NCI-H2029 (cell line): ENCODE data around the gene KMT2B.
A peak's percentile ranks its signal among the peaks of the same experiment; 100 is the strongest.

Experiments
- DNase-seq: peaks from one replicate; lab custom pipeline; 2025; lab: John Stamatoyannopoulos, UW

Gene KMT2B

DNA sequence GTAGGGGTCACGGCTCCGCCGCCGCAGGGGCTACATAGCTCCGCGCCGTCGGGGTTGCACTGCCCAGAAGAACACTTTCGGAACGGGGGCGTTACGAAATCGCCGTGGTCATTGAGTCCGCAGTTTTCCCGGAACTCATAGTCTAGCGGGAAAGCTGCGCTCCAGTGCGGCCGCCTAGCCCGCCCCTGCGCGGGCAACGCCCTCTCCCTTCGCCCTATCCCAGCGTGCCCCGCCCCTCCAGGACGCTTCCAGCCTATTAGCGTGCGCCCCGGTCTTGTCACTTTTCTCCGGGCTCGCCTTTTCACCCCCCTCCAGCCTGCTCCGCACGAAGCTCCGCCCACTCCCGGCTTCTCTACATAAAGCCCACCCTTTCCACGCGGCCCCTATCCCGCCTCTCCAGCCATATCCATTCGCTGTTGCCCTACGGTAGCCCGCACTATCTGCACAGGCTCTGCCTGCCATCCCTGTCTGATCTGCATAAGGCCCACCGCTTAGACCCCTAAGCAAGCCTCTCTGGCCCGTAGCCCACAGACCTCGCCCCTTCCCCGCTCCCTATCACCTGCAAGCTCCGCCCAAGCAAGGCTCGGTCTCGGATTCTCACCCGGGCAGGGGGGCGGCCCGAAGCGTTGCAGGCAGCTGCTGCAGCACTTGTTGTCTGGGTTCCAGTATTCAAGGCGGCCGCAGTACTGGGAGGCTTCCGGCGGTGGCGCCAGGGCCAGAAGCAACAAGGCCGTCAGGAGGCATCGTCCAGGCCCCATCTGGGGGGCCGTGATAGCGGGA lies 22.8 kb downstream of the KMT2B start:
- DNase-seq: peak; percentile 97

DNA sequence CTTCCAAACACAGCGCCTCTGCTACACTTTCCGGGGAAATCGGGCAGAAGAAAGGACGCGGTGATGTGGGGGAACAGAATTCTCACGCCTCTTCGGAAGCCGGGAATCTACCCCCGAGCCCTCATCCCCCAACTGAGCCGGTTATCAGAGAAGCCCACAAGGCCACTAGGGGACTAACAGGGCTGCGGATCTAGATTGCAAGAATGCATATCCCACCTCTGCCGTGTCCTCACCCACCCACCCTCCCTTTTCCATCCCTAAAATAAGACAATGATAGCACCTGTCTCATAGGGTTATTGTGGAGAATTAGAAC lies 23.4 kb downstream of the KMT2B start:
- no peak for DNase-seq

DNA sequence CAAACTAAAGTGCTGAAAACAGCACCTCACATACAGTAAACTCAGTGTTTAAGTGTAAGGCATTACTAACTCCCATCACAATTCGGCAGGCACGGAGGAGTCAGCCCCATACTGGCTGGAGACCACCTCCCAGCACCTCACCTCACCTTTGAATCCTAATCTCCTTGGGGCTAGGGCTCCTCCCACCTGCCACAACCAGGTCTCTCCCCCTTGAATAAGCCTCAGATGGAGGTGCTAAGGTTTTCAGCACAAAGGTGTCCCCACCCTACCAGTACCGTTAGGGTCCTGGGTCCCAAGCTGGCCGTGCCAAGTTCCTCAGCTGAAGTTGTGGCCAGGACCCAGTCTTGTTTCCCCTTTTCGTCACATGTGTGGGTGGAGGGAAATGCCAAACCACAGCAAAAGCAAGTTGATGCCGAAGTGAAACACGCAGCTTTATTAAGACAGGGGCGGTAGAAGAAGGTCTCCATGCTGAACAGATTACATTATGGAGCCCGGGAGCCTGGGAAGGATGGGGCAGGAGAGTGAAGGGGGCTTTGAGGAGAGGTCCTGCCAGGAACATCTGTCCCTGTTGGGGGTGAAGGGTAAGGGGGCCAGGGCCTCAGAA lies 24.4 kb downstream of the KMT2B start, which contains the start of gene IGFLR1:
Gene IGFLR1 (minus strand): TSS at position 332 of the 604 bp plus-strand sequence. CDS start 1,272 bp downstream, outside the sequence.
- DNase-seq: no peak

DNA sequence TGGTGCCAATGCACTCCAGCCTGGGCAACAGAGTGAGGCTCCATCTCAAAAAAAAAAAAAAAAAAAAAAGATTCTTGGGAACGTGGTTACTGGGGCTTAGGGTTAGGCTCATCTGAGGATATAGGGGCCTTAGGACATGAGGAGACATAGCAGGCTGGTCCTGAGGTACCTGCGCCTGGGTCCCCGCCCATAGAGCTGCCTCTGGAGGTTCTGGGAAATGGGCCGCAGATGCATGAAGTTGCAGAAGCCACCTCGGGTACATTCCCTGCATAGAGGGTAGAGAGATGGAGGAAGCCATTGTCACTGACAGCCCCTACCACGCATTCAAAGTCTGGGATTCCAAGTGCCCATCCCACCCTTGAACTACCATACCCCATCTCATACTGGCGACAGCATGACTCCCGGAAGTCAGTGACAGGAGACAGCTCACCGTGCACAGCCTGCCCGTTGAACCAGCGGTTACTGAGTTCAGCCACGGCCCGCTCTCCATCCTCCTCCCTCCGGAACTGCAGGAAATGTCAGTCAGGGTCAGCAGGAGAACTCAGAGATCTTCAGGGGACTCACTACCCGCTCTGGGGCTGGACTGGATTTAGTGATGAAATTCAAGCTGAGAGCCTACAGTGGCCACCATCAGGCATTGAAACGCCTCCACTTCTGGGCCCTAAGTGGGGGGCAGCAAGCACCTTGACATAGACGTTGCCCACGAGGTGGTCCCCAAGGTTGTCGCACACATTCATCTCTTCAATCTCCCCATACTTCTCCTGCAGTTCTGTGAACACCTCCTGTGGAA lies 26.0 kb downstream of the KMT2B start:
- DNase-seq: no peak

DNA sequence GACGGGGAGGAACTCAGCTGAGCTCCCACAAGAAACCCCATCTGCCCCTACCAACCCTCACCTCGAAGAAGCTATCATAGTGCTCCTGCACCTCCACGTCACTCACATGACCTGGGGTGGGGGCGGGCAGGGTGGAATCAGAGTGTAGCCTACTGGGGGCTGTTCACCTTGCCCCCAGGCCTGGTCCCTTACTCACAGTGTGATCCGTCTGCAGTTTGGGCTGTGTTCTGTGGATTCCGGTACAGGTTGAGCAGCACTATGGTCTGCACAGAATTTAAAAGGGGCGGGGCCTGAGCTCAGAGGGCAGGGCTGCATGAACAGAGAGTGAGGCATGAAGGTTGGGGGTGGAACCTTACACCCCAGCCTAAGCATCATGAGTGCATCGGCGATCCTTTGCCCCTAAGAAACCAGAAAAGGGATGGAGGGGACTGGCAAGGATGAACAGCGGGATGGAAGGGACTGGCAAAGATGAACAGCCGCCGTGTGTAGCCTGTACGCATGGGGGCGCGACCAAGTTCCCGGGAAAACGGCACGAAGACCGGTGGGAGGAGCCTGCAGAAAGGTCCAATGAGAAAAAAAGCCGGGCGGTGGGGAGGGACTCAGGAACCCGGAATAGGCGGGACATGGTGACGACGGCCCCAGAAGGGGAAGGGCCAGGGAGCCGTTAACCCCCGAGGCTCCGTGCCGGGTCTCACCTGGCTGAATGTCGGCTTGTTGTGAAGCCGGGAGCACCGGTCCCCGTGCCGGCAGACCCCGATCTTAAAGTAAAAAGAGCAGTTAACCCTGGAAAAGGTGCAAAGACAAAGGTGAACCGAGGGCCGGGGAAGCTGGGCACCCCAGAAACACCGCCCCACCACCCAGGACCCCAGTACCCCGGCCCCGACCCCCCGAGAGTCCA lies 26.9 kb downstream of the KMT2B start:
- DNase-seq: peak; percentile 97

DNA sequence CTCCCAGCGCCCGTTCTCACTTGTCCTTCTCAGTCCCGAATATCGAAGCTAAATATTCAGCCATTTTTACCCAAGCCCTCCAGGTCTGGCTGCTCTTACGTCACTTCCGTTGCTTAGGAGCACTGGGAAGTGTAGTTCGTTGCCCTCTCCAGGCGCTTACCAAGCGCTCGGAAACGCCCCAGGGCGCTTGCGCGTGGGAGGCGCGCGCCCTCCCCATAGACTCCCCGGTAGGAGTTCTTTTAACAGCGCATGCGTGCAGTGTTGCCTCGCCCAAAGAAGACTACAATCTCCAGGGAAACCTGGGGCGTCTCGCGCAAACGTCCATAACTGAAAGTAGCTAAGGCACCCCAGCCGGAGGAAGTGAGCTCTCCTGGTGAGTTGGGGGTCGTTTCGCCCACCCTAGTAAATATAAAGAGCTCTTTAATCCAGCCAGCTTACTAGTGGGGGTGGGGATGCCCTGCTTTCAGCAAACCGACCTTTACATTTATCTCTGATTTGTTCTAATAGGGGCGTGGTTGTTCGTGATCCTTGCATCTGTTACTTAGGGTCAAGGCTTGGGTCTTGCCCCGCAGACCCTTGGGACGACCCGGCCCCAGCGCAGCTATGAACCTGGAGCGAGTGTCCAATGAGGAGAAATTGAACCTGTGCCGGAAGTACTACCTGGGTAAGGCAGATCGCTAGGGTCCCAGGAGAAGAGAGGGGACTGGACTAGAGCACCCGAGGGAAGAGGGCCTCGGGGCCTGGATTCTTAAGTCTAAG lies 27.7 kb downstream of the KMT2B start, which contains the start of the genes PSENEN and U2AF1L4:
Gene PSENEN (plus strand): TSS at position 324 of the 759 bp plus-strand sequence. CDS start 280 bp downstream, at position 604.
Gene U2AF1L4 (minus strand): TSS at position 91 of the 759 bp plus-strand sequence. CDS start 27 bp downstream, at position 64.
- DNase-seq: peak; percentile 99

DNA sequence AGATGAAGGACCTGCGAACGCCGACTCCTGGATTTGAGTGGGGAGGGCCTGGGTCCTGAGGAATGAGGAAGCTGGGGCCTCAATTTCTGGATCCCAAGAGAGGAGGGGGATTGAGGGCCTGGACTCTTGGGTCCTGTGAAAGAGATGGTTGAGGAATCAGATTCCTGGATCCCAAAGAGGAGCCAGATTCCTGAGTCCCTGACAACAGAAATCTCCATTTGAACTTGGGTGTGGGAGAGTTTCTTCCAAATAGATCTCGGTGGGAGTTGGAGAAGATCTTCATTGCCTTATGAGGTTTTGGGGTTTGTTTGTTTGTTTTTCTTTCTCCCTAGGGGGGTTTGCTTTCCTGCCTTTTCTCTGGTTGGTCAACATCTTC lies 28.3 kb downstream of the KMT2B start:
- no peak for DNase-seq

DNA sequence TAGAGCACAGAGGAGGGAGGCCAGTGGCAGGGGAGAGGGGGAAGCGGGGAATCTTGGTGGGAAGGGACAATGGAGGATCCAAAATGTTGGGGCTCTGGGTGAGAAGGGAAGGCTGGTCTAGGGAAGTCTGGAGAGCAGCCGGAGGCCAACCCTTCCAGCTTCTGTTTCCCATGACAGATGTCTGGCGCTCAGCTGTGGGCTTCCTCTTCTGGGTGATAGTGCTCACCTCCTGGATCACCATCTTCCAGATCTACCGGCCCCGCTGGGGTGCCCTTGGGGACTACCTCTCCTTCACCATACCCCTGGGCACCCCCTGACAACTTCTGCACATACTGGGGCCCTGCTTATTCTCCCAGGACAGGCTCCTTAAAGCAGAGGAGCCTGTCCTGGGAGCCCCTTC lies 28.7 kb downstream of the KMT2B start:
- DNase-seq: no peak

DNA sequence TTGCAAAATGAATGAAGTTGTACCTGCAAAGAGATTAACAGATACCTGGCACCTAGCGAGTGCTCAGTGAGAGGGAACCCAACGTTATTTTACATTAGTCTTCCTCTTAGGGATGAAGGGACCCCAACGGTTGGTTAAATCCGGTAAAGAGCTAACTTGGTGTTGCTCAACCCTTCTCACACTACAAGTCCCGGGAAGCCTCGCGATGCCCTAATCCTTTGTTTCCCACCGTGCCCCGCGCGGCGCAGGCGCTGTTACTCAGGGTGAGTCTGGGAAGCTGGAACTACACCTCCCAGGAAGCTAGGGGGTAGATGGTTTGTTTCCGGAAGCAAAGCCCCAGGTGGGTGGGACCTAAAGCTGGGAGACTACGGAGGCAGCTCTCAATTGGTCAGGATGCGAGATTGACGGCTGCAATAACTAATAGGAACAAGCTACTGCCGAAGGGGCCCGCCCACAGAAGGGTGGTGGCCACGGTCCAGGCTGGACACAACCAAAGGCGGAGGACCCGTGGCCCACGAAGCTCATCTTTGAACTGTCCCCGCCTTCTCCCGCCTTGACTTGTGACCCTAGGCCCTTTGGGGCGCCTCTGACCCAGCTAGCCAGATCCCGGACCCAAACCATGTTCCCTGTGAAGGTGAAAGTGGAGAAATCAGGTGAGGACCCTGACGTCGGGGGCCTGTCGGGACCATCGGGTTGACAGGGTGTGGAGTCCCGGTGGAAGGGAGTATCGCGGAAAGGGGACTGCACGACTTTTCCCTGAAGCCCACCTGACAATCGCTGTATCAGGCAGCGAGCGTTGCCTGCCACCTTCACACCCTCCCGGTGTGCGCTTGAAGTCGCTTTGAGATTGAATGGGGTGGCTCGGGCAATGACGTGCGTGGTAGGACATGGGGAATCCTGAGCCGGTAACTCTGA lies 30.6 kb downstream of the KMT2B start, which contains the start of gene LIN37:
Gene LIN37 (plus strand): TSS at position 471 of the 915 bp plus-strand sequence. CDS start 149 bp downstream, at position 620.
- peak; percentile 99 for DNase-seq

DNA sequence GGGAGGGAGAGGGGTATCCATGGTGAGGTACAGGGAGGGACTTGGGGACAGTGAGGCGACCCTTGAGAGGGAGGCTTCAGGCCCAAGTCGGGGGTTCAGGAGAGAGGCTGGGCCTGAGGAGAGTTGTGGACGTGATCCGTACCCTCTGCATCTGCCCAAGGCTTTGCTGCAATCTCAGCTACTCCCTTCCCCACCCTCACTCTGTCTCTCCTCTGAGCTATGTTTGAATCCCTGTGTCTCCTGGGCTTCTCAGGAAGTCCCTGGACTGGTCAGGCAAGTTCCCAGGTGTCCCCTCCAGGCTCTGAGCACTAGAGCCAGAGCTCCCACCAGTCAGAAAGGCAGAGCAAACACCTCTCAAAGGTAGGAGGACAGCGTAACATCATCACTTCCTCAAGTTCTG lies 32.4 kb downstream of the KMT2B start:
- no peak for DNase-seq

DNA sequence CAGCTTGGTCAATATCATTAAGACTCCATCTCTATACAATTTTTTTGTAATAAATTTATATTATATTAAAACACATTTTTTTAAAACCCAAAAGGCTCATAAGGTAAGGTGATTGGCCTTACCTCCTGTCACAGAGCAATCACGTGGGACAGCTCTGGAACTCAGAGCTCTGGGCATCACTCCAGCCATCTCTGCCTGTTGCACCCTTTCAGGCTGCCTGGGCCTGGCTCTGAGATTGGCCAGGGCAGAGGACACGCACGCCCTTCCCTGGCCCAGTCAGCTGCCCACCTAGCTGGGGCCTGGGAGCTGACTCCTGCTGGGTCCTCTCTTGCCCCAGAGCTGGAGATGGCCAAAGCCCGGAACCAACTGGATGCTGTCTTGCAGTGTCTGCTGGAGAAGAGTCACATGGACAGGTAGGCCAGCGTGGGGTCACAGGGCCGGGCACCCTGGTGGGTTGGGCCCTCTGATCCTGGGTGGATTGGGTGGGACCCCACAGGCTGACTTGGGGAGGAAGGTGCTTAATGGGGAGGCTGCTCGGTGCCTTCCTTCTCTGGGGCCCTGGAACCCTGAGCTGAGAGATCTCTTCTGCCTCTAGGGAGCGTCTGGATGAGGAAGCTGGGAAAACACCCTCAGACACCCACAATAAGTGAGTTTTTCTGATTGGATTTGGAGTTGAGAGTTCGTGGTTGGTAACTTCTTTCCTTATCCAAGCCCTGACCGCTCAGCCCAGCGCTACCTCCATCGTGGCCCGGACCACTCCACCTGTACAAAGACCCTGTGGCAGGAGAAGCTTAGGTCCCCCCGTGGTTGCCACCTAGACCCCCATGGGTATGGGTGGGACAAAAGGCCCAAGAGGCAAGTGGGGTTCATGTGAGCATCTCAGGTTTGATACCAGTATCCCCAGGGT lies 34.3 kb downstream of the KMT2B start:
- DNase-seq: no peak

DNA sequence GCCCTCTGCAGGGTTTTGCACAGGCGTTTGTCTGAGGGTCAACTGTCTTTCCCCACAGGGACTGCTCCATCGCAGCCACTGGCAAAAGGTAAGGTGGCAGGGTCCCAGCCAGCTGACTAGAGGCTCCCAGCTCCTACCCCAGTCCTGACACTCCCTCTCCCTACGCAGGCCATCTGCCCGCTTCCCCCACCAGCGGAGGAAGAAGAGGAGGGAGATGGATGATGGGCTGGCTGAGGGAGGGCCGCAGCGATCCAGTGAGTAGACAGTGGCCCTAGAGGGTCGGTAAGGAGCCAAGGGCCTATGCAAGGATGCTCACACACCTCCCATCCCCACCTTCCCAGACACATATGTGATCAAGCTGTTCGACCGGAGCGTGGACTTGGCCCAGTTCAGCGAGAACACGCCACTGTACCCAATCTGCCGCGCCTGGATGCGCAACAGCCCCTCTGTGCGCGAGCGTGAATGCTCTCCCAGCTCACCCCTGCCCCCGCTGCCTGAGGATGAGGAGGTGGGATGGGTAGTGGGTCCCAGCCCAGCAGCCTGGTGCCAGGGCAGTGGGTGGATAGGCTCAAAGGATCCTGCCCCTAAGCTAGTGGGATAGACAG lies 35.0 kb downstream of the KMT2B start:
- no peak for DNase-seq

DNA sequence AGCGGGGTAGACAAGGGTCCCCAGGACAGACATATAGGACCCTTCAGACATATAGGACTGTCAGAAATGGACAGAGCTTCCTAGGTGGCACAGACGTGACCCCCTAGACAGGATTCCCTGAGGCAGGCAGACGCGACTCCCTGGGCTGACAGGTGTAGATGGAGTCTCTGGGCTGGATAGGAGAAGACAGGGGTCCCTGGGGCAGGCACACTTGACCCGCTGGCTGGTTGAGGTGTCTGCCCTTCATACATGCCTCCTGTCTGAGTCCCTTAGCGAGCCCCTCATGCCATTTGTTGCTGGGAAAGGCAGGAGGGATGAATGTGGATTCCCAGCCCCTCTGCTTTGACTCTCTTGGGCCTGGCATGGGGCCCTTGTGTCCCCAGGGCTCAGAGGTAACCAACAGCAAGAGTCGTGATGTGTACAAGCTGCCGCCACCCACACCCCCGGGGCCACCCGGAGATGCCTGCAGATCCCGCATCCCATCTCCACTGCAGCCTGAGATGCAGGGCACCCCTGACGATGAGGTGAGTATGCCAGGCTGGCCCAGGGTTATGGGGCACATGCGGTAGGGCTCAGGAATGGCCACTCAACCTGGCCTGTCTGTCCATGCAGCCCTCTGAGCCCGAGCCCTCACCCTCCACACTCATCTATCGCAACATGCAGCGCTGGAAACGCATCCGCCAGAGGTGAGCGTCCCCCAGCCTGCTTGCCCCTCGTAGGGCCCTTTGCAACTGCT lies 36.0 kb downstream of the KMT2B start:
- DNase-seq: no peak

DNA sequence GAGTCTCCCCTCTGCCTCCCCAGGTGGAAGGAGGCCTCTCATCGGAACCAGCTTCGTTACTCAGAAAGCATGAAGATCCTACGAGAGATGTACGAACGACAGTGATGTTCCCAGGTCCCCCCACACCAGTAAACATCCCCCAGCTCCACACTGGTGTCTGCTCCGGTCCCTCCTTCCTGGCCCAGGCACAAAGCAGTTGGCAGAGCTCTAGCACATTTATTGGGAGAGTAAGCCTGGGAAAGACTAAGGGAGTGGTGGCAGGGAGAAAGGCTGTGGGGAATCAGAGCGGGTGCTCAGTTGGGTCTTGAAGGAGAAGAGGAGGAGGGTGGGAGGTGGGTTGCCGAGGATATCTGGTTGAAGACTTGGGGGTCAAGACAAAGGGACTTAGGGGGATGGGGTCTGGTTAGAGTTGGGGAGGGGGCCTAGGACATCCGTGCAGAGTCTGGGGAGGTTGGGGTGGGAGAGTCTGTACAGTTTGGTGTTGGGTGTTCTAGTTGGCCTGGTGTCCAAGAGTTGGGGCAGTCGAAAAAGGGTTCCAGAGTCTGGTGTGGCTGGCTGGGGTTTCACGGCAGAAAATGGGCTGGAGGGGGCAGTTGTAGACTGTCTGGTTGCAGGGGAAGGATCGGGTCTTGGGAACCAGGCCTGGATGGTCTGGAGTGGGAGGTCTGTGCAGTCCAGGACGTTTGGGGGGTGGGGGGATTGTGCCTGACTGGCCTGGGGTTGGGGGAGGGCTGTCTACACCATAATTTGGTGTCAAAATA lies 36.7 kb downstream of the KMT2B start:
- DNase-seq: no peak

DNA sequence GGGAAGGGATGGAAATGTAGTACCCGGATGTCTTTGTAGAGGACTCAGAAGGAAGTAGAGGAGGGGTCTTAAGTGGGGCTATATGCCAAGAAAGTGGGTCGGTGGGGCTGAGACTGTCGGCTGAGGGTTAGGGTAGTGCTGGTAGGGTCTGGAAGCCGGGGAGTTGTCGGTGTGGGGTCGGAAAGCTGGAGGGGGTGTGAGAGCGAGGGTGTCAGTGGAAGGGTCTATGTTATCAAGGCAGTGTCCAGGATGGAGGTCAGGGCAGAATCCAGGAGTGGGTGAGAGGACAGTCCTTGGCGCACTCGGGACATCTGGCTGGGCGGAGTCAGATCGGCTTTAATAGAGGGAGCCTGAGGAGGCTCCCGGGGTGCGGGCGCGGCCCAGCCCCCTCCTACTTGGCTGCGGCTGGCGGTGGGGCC lies 37.3 kb downstream of the KMT2B start:
- DNase-seq: no peak

DNA sequence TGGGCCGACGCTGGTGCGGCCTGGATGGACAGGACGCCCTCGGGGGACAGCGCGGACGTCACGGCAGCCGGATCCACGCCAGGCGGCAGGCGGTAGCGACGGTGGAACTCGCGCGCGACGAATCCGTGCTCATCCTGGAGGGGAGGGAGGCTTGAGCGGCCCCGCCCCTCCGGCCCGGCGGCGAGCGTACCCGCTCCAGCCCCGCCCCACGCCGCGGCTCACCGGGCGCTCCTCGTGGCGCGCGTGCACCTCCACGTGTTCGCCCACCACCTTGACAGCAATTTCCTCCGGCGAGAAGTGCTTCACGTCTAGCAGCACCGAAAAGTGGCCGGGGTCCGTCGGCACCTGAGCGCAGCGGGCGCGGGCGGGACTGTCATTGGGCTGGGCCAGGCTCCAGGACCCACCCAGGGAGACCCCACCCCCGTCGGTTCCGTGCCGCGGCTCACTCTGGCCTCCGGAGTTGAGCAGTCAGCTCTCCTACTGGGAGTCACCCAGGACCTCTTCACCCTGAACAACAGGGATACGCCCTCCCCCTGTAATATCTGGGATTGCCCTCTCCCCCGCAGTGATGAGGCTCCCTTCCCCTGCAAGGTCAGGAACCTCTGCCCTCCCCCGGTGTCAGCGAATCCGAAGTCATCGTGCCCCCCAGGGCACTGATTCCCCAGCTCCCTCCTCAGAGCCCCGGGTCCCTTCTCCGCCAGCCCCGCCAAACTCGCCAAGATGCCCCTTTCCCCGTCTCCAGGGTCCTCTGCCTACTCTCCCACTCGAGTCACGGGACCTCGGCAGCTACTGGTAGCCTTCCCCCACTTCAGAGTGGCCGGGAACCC lies 38.0 kb downstream of the KMT2B start:
- DNase-seq: no peak
